Measurements from ENCODE around the gene ARHGAP42.
"Not testable (repeated sequence)": the region's sequence is repeated elsewhere in the genome, so short reads cannot be mapped to it uniquely, and the experiment has no call there.

Gene ARHGAP42

DNA sequence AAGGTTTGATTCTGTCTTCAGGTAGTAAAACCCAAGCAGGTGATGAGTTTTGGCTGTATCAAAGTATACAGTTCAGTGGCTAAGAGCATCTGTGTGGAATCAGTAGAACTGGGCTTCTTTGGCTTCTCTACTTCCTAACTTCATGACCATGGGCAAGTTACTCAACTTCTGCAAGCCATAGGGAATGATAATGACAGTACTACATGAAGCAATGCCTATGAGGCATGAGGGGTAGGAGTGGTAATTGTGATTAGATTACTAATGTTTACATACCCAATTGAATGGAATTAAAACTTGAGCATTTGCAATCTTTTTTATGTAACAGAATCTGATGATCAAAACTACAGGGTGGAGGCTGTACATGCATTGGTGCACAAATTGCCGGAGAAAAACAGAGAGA lies 278.3 kb downstream of the ARHGAP42 start:
- no peak for DNase-seq (ENCODE audit: low read depth)

DNA sequence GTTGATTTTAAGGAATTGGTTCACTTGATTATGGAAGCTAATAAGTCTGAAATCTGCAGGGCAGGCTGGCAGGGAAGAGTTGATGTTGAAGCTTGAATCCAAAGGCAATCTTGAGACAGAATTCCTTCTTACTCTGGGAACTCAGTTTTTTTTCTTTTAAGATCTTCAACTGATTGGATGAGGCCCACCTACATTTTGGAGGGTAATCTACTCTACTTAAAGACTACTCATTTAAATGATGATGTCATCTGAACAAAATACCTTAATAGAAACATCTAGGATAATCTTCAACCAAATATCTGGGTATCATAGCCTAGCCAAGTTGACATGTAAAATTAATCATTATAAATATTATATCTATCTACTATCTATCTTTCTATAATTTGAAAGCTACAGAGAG lies 279.3 kb downstream of the ARHGAP42 start:
- no peak for DNase-seq (ENCODE audit: low read depth)

GRCh38 chr11:100969008-100969407 lies 281.9 kb downstream of the ARHGAP42 start:
- DNase-seq (ENCODE audit: low read depth): no peak

- DNase-seq (ENCODE audit: low read depth): no peak
Measured at GRCh38 chr11:100970283-100971164, 283.4 kb downstream of the ARHGAP42 start.

DNA sequence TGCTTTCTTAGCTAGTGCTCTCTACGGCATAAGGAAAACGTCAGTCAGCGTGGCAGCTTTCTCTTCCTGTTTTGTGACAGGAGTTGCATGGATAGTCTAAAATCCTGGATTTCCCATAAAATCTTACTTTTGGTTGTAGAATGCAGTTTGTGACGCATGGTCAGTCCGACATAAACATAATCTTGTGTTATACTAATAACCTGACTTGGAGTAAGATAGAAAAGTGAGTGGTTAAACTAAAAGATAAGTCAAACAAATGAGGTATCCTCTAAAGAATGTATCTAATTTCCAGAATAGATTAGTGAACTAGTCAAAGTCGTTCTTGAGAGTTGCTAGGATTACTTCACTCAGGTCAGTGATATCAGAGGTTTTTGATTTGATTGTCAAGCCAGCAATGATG lies 285.0 kb downstream of the ARHGAP42 start:
- no peak for DNase-seq (ENCODE audit: low read depth)

- DNase-seq (ENCODE audit: low read depth): no peak
Measured at GRCh38 chr11:100978442-100978841, 291.4 kb downstream of the ARHGAP42 start.

DNA sequence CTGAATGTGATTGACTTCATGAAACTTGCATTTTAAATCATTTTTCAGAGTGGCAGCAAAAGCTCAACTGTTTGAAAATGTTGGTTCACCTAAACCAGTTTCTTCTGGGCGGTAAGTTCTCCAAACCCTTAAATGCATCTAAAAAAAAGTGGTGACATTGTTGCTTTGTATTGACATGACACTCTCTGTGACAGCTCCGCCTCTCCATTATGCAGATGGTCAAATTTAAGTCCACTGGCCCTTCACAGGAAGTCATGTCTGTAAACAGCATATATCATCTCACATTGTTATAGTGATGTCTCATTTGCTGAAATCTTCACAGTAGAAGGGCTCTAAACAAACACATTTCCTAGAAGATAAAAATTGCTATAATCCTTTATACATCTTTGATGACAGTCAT lies 291.9 kb downstream of the ARHGAP42 start:
- no peak for DNase-seq (ENCODE audit: low read depth)

DNA sequence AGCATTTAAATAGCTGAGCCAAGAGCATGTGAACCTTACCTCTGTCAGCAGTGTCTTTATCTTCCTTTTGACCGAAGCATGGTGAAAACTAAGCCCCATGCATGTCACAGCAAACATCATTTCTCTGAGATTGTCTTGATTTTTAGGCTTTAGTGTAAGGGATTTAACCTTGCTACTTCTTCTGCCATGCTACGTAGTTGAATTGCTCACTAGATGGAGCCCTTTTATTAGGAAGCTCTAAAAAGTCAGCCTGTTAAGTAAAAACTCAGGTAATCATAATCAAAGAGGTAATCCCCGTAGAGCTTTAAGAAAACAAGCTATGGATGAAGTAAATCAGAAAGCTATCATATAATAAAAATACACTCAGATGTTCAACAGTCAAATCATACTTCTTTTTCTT lies 293.1 kb downstream of the ARHGAP42 start:
- DNase-seq (ENCODE audit: low read depth): no peak

- DNase-seq (ENCODE audit: low read depth): no peak
Measured at GRCh38 chr11:100981196-100981824, 294.2 kb downstream of the ARHGAP42 start.

DNA sequence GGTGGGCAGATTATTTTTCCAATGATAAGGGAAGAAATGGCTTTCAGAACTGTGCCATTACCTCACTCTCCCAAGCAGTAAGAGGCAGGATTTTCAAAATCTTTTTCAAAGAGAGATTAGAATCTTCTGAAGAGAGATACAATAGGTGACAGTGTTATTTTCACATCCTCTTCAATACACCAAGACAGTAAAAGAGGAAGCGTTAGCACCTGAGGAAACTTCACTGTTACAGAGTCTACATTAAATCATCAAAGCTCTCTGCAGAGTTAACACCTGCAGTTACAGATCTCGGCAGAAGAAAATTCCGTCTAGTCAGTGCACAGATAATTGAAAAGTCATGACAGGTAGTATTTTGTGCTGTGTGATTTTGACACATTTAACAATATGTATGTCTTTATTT lies 297.6 kb downstream of the ARHGAP42 start:
- DNase-seq (ENCODE audit: low read depth): no peak

GRCh38 chr11:100990931-100991330 lies 303.8 kb downstream of the ARHGAP42 start:
- no peak for DNase-seq (ENCODE audit: low read depth)

GRCh38 chr11:100991541-100991940 lies 304.5 kb downstream of the ARHGAP42 start:
- no peak for DNase-seq (ENCODE audit: low read depth)

- no peak for DNase-seq (ENCODE audit: low read depth)
Measured at GRCh38 chr11:100994966-100995365, 307.9 kb downstream of the ARHGAP42 start.

GRCh38 chr11:100999756-101000155 lies 312.7 kb downstream of the ARHGAP42 start:
- no peak for DNase-seq (ENCODE audit: low read depth)

DNA sequence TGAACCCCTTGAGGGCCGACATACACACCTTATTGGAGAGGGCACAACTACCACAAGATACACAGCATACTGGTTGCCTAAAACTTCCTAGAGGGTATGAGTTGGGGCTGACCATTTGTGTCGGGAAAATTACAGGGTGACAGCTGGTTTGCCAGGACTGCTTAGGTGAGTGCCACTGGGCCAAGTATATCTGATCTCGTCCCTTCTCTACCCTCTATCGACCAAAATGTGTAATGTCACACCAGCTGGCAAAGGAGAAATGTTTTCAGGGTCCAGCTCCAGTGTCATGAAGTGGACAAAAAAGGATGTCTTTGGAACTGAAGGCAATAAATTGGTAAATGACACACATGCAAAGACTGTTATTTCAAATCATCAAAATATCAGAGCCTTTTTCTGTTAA lies 316.4 kb downstream of the ARHGAP42 start:
- no peak for DNase-seq (ENCODE audit: low read depth)

GRCh38 chr11:101008961-101009689 lies 322.0 kb downstream of the ARHGAP42 start:
- no peak for DNase-seq (ENCODE audit: low read depth)

- DNase-seq (ENCODE audit: low read depth): no peak
Measured at GRCh38 chr11:101009690-101010055, 322.6 kb downstream of the ARHGAP42 start.

- DNase-seq (ENCODE audit: low read depth): no peak
Measured at GRCh38 chr11:101010899-101011298, 323.8 kb downstream of the ARHGAP42 start.

- no peak for DNase-seq (ENCODE audit: low read depth)
Measured at GRCh38 chr11:101011881-101012280, 324.8 kb downstream of the ARHGAP42 start.

GRCh38 chr11:101013702-101014101 lies 326.6 kb downstream of the ARHGAP42 start:
- DNase-seq (ENCODE audit: low read depth): not testable (repeated sequence)

GRCh38 chr11:101014600-101015285 lies 327.7 kb downstream of the ARHGAP42 start:
- DNase-seq (ENCODE audit: low read depth): no peak

DNA sequence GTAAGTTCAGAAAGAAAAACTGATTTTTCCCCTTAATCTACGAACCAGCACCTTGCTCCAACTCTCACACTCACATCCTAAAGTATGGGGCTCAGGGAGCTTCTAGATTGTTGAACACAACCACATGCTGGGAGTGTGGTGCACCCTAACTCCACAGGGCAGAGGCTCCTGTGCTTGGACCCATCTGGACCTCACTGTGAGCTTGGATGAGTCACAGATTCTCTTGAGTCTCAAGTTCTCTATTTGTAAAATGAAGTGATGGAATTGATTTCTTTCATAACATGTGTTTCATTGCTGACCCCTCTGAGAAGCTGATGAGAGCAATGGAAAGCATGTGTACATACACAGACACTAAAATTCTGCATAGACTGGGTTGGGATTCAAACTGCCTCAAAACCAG lies 332.8 kb downstream of the ARHGAP42 start:
- DNase-seq (ENCODE audit: low read depth): no peak

Data from activated T-cell treated with anti-CD3 and anti-CD28 coated beads for 1 hour (primary cell).